Astrocyte (in vitro differentiated cells and primary cell): ENCODE measurements around the gene FBXO8.

Experiments used
- EZH2 ChIP-seq: IDR thresholded peaks from 2 replicates; pipeline ENCODE4 v1.6.1; 2012; ENCODE audit warnings: mild to moderate bottlenecking, low read length, inconsistent platforms; ENCODE audit not compliant: insufficient read depth
- TF ChIP-seq, protein P1 (sequence below): IDR thresholded peaks from 2 replicates; pipeline ENCODE4 v1.5.1; 2011; ENCODE audit warnings: low read depth, mild to moderate bottlenecking, inconsistent platforms, low read length, moderate library complexity; ENCODE audit not compliant: insufficient read depth

DNA sequence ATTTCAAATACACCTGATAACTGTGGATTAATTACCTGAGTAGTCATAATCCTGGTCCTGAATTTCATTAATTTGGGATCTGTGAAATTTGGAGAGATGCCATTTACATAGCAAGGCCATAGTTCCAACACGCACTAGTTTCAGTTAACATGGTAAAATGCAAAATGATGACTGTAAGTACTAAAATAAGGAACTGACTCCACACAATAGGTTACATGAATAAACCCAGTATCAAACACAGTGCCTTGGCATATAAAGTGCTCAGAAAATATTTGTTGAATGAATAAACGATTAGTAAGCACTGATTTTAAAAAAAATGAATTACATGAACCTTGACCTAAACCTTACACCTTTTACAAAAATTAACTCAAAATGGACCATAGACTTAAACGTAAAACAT, 9.0 kb downstream of the FBXO8 start:
- TF ChIP-seq, protein P1, sequence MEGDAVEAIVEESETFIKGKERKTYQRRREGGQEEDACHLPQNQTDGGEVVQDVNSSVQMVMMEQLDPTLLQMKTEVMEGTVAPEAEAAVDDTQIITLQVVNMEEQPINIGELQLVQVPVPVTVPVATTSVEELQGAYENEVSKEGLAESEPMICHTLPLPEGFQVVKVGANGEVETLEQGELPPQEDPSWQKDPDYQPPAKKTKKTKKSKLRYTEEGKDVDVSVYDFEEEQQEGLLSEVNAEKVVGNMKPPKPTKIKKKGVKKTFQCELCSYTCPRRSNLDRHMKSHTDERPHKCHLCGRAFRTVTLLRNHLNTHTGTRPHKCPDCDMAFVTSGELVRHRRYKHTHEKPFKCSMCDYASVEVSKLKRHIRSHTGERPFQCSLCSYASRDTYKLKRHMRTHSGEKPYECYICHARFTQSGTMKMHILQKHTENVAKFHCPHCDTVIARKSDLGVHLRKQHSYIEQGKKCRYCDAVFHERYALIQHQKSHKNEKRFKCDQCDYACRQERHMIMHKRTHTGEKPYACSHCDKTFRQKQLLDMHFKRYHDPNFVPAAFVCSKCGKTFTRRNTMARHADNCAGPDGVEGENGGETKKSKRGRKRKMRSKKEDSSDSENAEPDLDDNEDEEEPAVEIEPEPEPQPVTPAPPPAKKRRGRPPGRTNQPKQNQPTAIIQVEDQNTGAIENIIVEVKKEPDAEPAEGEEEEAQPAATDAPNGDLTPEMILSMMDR: no peak
- no peak for TF ChIP-seq EZH2
